Activated T-helper 2 cell treated with anti-CD3 and anti-CD28 coated beads, Interferon-gamma antibody, Interleukin-2, Interleukin-4, amounts not matched to agents 10 μg/mL and 5 μg/mL and 100 μg/mL, durations not matched to agents 14 hours and 24 hours and 36 hours (primary cell): ENCODE results near the gene PVRIG. TPM values are rescaled to one million over a fixed set of nuclear protein-coding genes. Genes with fewer than 3 reads are reported as not detected.
A peak's percentile ranks its signal among the peaks of the same experiment; 100 is the strongest.
"Not testable (repeated sequence)": the region's sequence is repeated elsewhere in the genome, so short reads cannot be mapped to it uniquely, and the experiment has no call there.

Source experiments
- DNase-seq: peaks from one replicate; pipeline ENCODE4 v3.0.0; 2021; ENCODE audit warnings: low spot score
- H3K27ac Mint-ChIP-seq: one replicate; pipeline ENCODE4 v1.8.0; 2021; ENCODE audit warnings: mixed read lengths
- H3K27me3 Mint-ChIP-seq: one replicate; pipeline ENCODE4 v1.8.0; 2021; ENCODE audit warnings: low read depth, mixed read lengths
- H3K36me3 Mint-ChIP-seq: one replicate; pipeline ENCODE4 v1.8.0; 2021; ENCODE audit warnings: low read depth, mixed read lengths
- H3K4me1 Mint-ChIP-seq: one replicate; pipeline ENCODE4 v1.8.0; 2021; ENCODE audit warnings: low read depth, mixed read lengths
- H3K4me3 Mint-ChIP-seq: one replicate; pipeline ENCODE4 v1.8.0; 2021; ENCODE audit warnings: low read depth, mild to moderate bottlenecking, moderate library complexity, mixed read lengths
- H3K9me3 Mint-ChIP-seq: one replicate; pipeline ENCODE4 v1.8.0; 2021; ENCODE audit warnings: mixed read lengths
- intact Hi-C: fragments of 100-400 bp; cut with micrococcal nuclease; formaldehyde crosslinking; loops from one replicate; pipeline ENCODE4 v1.15.1; 2023
- total RNA-seq: library from RNA; stranded (reverse); gene quantifications from 2 replicates; pipeline ENCODE4 v1.2.3, GENCODE V29; 2022

The PVRIG gene
- total RNA-seq, 1 donor from 2014 or later = 18.7 TPM

DNA sequence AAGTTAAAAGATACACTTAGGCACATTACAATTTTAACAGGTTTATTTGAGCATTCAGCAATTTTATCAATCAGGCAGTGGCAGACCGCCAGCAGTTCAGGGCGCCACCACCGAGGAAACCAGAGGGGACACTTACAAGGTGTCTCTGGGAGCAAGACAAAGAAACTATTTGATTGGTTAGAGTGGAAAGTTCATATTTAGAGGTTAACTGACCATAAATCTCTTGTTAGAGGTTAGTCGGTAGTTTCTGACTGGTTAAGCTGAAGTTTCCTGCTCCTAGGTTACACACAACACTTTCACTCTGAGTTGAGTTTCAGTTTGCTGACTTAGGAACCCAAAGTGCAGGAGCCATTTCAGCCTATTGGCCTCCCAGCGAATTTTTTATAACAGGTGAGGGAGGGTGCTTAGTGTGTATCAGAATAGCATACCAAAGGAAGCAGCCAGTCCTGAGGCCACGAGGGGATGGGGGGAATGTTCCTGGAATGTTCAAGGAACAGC lies 10.8 kb upstream of the PVRIG start:
- Mint-ChIP-seq H3K27ac (peak overlapping the region; percentile 79), H3K9me3 (no peaks in the 10 kb centered on the region), H3K36me3 (peaks cover 24% of the 10 kb centered on the region), H3K4me1 (peaks cover 43% of the 10 kb centered on the region), H3K27me3 (no peaks in the 10 kb centered on the region), H3K4me3 (peak overlapping the region; percentile 60)
- intact Hi-C loops = loop anchor here (1.0 to 5.0 kb wide), 4 partner anchors 32 to 108 kb away; partner anchors contain the start of genes AP4M1, GAL3ST4, GPC2 and LAMTOR4
- peak; percentile 46 for DNase-seq

DNA sequence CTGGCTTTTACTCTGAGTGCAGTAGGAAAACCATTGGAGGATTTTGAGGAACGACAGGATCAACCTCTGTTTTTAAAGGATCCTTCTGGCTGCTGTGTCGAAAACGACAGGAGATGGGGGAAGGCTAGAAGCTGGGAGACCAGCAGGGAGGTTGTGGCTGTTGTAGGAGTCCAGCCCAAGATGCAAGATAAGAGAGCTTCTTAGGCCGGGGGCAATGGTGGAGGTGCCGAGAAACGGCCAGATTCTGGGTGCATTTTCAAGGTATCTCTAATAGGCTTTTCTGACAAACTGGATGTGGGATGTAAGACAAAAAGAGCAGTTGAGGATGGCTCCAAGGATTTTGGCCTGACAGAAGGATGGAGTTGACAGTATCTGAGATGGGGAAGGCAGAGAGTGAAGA lies 10.3 kb upstream of the PVRIG start:
- H3K4me1 Mint-ChIP-seq = peaks cover 48% of the 10 kb centered on the region
- peaks cover 23% of the 10 kb centered on the region for H3K36me3 Mint-ChIP-seq
- no peak for DNase-seq
- H3K9me3 Mint-ChIP-seq = no peaks in the 10 kb centered on the region
- intact Hi-C loops = loop anchor here (1.0 to 5.0 kb wide), 4 partner anchors 32 to 108 kb away; partner anchors contain the start of genes AP4M1, GAL3ST4, GPC2 and LAMTOR4
- H3K27ac Mint-ChIP-seq = peak overlapping the region; percentile 79
- peak overlapping the region; percentile 60 for H3K4me3 Mint-ChIP-seq
- no peaks in the 10 kb centered on the region for H3K27me3 Mint-ChIP-seq

DNA sequence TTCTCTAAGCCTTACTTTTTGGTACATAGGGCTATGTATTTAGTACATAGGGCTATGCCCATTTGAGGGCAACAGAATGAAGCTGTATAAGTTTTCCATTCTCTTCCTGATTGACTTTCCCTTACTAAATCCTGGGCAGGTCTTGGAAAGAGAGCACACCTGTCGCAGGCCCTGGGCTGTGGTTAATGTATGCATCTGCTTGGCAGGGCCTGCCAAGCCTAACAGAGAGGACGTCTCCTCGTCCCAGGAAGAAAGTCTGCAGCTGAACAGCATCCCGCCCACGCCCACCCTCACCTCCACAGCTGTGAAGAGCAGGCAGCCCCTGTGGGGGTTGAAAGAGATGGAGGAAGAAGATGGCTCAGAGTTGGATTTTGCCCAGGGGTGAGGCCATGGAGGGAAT lies 8.9 kb upstream of the PVRIG start:
- Mint-ChIP-seq H3K36me3 (peaks cover 23% of the 10 kb centered on the region), H3K4me3 (no peak overlapping the region), H3K9me3 (no peaks in the 10 kb centered on the region), H3K27ac (no peak overlapping the region), H3K4me1 (peaks cover 56% of the 10 kb centered on the region), H3K27me3 (no peaks in the 10 kb centered on the region)
- no peak for DNase-seq
- intact Hi-C loops = no loop called here

DNA sequence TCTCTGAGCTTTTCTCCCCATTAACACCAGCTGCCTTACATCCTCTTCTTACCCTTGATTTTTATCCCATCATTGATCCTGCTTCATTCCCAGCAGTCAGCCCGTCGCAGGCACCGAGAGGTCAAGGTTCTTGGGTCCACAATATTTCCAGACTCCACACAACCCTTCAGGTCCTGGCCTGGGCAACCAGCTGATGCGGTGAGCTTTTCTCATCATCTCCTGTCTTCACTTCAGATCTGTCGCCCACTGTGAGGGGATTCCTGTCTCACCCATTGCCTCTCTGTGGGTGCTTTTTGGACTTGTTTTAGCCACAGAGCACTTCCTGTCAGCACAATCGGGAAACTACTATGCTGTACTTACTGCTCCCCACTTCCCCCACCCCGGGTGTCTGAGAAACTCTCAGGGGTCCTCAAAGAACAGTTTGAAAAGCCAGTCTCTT lies 8.4 kb upstream of the PVRIG start:
- Mint-ChIP-seq H3K4me1 (peaks cover 56% of the 10 kb centered on the region), H3K27me3 (no peaks in the 10 kb centered on the region), H3K9me3 (no peaks in the 10 kb centered on the region), H3K27ac (peak overlapping the region; percentile 89), H3K4me3 (peak overlapping the region; percentile 72), H3K36me3 (peaks cover 23% of the 10 kb centered on the region)
- DNase-seq = no peak
- intact Hi-C loops = no loop called here

DNA sequence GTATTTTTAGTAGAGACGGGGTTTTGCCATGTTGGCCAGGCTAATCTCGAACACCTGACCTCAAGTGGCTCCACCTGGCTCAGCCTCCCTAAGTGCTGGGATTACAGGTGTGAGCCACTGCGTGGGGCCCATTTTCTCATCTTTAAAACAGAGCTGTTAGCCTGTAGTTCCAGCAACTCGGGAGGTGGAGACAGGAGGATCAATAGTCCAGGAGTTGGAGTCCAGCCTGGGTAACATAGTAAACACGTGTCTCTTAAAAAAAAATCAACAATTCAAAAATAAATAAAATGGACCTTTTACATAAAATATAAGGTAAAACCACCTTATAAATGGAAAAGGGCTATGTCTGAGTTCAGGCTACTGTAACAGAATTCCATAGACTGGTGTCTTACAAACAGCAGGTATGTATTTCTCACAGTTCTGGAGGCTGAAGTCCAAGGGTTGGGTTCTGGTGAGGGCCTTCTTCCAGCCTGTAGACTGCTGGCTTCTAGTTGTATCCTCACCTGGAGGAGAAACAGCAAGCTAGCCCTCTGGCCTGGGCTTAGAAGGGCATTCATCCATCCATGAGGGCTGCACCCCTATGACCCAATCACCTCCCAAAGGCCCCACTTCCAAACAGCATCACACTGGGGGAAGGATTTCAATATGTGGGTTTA lies 7.0 kb upstream of the PVRIG start:
- intact Hi-C loops = no loop called here
- H3K9me3 Mint-ChIP-seq = no peaks in the 10 kb centered on the region
- no peak for DNase-seq
- H3K4me1 Mint-ChIP-seq = peaks cover 69% of the 10 kb centered on the region
- no peak overlapping the region for H3K27ac Mint-ChIP-seq
- H3K36me3 Mint-ChIP-seq = peaks cover 18% of the 10 kb centered on the region
- no peak overlapping the region for H3K4me3 Mint-ChIP-seq
- no peaks in the 10 kb centered on the region for H3K27me3 Mint-ChIP-seq

DNA sequence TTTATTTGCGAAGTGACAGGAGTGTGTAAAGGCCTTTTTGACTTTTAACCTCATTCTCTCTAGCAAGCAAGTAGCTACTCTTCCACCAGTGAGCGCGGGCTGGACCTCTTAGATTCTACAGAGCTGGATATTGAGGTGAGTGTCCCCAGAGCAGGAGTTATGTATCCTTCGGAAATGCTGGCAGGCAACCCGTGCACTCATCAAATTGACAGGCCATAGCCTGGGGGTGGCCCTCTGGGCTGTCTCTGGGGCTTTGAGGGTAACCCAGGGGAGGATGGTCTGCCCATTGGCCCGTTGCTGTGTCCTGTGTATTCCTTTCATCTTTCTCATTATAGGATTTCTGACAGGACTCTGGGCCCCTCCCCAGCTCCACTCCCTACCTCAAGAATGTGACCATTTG lies 6.1 kb upstream of the PVRIG start:
- Mint-ChIP-seq H3K27ac (no peak overlapping the region), H3K4me3 (no peak overlapping the region), H3K36me3 (peaks cover 18% of the 10 kb centered on the region), H3K27me3 (no peaks in the 10 kb centered on the region), H3K9me3 (no peaks in the 10 kb centered on the region), H3K4me1 (peaks cover 66% of the 10 kb centered on the region)
- no peak for DNase-seq
- intact Hi-C loops = no loop called here

DNA sequence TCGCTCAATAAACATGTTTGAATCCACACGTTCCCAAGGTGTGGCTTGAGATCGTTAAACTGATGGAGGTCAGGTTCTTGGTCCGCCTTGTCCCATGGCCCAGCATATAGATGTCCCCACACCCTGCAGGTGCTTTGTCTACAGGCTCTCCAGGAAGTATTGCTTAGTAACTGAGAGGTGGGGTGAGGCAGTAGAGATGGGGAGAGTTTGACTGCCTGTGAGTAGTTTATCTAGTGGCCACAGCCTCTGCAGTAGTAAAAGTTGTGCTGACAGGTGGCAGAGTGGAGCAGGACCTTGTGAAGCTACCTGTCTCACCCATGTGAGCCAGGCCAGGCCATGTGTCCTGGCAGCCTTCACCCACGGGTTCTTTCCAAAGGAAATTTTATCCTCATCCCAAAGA lies 5.4 kb upstream of the PVRIG start:
- H3K27me3 Mint-ChIP-seq, DNase-seq, H3K4me3 Mint-ChIP-seq, intact Hi-C loops, H3K27ac Mint-ChIP-seq, H3K9me3 Mint-ChIP-seq: not testable (repeated sequence)
- Mint-ChIP-seq H3K4me1 (peaks cover 66% of the 10 kb centered on the region), H3K36me3 (peaks cover 18% of the 10 kb centered on the region)

DNA sequence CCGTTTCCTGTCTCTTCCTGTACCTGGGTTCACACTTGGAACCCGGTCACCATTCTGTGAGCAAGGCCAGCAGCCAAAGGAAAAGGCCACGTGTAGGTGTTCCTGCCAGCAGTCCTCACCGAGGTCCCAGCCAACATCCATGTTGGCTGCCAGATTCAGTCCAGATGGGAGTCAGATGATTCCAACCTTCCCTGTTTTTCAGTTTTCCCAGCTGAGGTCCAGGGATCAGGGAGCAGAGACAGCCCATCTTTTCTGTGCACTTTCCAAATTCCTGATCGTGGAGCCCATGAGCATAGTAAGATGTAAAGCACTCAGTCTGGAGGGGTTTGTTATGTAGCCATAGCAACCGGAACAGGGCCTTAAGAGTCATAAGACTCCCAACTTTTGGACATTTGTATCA lies 3.9 kb upstream of the PVRIG start:
- no peak overlapping the region for H3K27ac Mint-ChIP-seq
- H3K27me3 Mint-ChIP-seq = no peaks in the 10 kb centered on the region
- intact Hi-C loops = loop anchor here (2.0 kb wide), 1 partner anchor 25 kb away; no protein-coding TSS in a partner anchor
- H3K4me3 Mint-ChIP-seq = no peak overlapping the region
- no peaks in the 10 kb centered on the region for H3K9me3 Mint-ChIP-seq
- H3K4me1 Mint-ChIP-seq = peaks cover 53% of the 10 kb centered on the region
- no peak for DNase-seq
- H3K36me3 Mint-ChIP-seq = peaks cover 22% of the 10 kb centered on the region

DNA sequence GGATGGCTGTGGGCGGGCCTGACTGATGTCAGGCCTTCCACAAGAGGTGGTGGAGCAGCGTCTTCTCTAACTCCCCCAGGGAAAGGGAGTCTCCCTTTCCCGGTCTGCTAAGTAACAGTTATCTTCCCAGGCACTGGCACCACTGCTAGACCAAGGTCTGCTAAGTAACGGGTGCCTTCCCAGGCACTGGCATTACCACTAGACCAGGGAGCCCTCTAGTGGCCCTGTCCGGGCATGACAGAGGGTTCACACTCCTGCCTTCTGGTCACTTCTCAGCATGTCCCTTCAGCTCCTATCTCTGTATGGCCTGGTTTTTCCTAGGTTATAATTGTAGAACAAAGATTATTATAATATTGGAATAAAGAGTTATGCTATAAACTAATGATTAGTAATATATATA lies 1.8 kb upstream of the PVRIG start:
- H3K4me3 Mint-ChIP-seq = peak overlapping the region; percentile 62
- peaks cover 33% of the 10 kb centered on the region for H3K36me3 Mint-ChIP-seq
- peaks cover 54% of the 10 kb centered on the region for H3K4me1 Mint-ChIP-seq
- peak; percentile 55 for DNase-seq
- peak overlapping the region; percentile 94 for H3K27ac Mint-ChIP-seq
- intact Hi-C loops = loop anchor here (1.0 to 2.0 kb wide), 2 partner anchors 27 to 86 kb away; no protein-coding TSS in a partner anchor
- not testable (repeated sequence) for H3K9me3 Mint-ChIP-seq, H3K27me3 Mint-ChIP-seq

DNA sequence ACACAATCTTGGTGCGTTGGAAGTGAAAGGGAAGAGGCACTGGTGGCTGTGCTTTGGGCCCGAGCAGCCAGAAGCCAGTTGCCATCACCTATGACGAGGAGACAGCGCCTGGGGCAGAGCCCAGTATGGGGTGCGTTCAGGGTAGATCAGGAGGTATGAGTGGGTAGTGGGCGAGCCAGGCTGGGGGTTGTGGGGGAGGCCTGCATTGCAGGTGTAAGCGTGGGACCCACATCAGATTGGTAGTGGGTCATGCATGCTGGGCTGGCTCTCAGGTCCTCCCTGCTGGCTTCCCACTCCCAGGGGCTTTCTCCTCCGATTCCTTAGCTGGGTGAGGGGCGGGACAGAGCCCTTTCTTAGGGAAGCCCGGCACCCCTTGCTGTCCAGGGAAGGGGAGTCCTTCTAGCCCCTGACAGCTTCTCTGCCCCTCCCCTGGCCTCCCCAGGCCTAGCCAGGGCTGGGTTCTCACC lies 445 bp upstream of the PVRIG start:
- H3K9me3 Mint-ChIP-seq = no peaks in the 10 kb centered on the region
- DNase-seq = no peak
- no peaks in the 10 kb centered on the region for H3K27me3 Mint-ChIP-seq
- intact Hi-C loops = no loop called here
- peak overlapping the region; percentile 94 for H3K4me3 Mint-ChIP-seq
- peaks cover 57% of the 10 kb centered on the region for H3K4me1 Mint-ChIP-seq
- H3K27ac Mint-ChIP-seq = peak overlapping the region; percentile 97
- H3K36me3 Mint-ChIP-seq = peaks cover 43% of the 10 kb centered on the region

DNA sequence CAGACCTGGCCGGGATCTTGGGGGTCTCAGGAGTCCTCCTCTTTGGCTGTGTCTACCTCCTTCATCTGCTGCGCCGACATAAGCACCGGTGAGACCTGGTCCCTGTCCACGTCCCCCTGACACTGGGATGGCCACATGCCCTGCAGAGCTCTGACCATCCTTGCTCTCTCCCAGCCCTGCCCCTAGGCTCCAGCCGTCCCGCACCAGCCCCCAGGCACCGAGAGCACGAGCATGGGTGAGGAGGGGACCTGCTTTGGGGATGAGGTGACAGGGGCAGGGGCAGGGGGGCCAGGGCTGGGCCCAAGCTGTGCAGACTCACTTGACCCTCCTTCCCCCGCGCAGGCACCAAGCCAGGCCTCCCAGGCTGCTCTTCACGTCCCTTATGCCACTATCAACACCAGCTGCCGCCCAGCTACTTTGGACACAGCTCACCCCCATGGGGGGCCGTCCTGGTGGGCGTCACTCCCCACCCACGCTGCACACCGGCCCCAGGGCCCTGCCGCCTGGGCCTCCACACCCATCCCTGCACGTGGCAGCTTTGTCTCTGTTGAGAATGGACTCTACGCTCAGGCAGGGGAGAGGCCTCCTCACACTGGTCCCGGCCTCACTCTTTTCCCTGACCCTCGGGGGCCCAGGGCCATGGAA lies 959 bp downstream of the PVRIG start:
- H3K4me3 Mint-ChIP-seq = peak overlapping the region; percentile 94
- no peaks in the 10 kb centered on the region for H3K9me3 Mint-ChIP-seq
- intact Hi-C loops = no loop called here
- peak overlapping the region; percentile 97 for H3K27ac Mint-ChIP-seq
- peaks cover 55% of the 10 kb centered on the region for H3K36me3 Mint-ChIP-seq
- no peaks in the 10 kb centered on the region for H3K27me3 Mint-ChIP-seq
- H3K4me1 Mint-ChIP-seq = peaks cover 52% of the 10 kb centered on the region
- DNase-seq = no peak

DNA sequence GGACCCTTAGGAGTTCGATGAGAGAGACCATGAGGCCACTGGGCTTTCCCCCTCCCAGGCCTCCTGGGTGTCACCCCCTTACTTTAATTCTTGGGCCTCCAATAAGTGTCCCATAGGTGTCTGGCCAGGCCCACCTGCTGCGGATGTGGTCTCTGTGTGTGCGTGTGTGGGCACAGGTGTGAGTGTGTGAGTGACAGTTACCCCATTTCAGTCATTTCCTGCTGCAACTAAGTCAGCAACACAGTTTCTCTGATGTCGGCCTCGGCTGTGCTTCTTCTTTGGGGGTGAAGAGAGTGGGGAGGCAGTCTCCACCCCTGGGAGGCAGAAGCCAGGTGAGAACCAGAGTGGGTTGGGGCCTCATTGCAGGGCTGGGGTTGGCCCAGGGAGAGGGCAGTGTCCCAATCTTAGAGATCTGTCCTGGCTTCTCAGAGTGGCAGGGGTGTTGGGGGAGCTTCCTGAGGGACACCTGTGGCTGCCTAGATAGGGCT lies 1.5 kb downstream of the PVRIG start:
- DNase-seq = peak; percentile 74
- peak overlapping the region; percentile 97 for H3K27ac Mint-ChIP-seq
- intact Hi-C loops = no loop called here
- no peaks in the 10 kb centered on the region for H3K9me3 Mint-ChIP-seq
- peak overlapping the region; percentile 94 for H3K4me3 Mint-ChIP-seq
- H3K4me1 Mint-ChIP-seq = peaks cover 54% of the 10 kb centered on the region
- H3K36me3 Mint-ChIP-seq = peaks cover 57% of the 10 kb centered on the region
- H3K27me3 Mint-ChIP-seq = no peaks in the 10 kb centered on the region
